Aorta (tissue), 5 donors: ENCODE data around the gene MLLT6. TPM values are rescaled to one million over a fixed set of nuclear protein-coding genes. Genes with fewer than 3 reads are reported as not detected.
A peak's percentile ranks its signal among the peaks of the same experiment; 100 is the strongest.

ENCODE experiments used
- ATAC-seq: fragments of 200-7000 bp; cut with Tn5 transposase; one replicate; pipeline ENCODE4 v1.9.1; 2022; ENCODE audit warnings: moderate library complexity; ENCODE audit not compliant: low FRiP score
- DNase-seq, 2 donors: peaks; one replicate each; pipeline ENCODE4 v3.0.0-alpha.2; 2020
- H3K27ac ChIP-seq, 2 donors: one replicate each; pipeline ENCODE4 v1.5.1; 2013; ENCODE audit warnings: low read length in 2 of 2, mild to moderate bottlenecking in 2 of 2, moderate library complexity in 2 of 2, control low read depth in 1 of 2, inconsistent platforms in 1 of 2, low read depth in 1 of 2
- H3K27me3 ChIP-seq, 2 donors: one replicate each; pipeline ENCODE4 v1.6.1; 2013; ENCODE audit warnings: control low read depth in 1 of 2, low read length in 1 of 2, mild to moderate bottlenecking in 1 of 2, moderate library complexity in 1 of 2; ENCODE audit not compliant: insufficient read depth in 2 of 2, control insufficient read depth in 1 of 2
- H3K36me3 ChIP-seq, 2 donors: one replicate each; pipeline ENCODE4 v1.6.1; 2013; ENCODE audit warnings: control low read depth in 1 of 2, low read length in 1 of 2, mild to moderate bottlenecking in 1 of 2; ENCODE audit not compliant: insufficient read depth in 2 of 2, control insufficient read depth in 1 of 2
- H3K4me1 ChIP-seq, 2 donors: one replicate each; pipeline ENCODE4 v1.6.1; 2013; ENCODE audit warnings: low read length in 2 of 2, control low read depth in 1 of 2, mild to moderate bottlenecking in 1 of 2, moderate library complexity in 1 of 2; ENCODE audit not compliant: insufficient read depth in 2 of 2, control insufficient read depth in 1 of 2
- H3K4me3 ChIP-seq, 2 donors: one replicate each; pipeline ENCODE4 v1.5.1; 2013; ENCODE audit warnings: low read length in 2 of 2, control low read depth in 1 of 2, mild to moderate bottlenecking in 1 of 2
- H3K9me3 ChIP-seq: one replicate; pipeline ENCODE4 v1.6.1; 2013; ENCODE audit warnings: mild to moderate bottlenecking, low read length; ENCODE audit not compliant: control insufficient read depth
- WGBS, 2 donors: extraction: QIAGEN DNeasy Blood & Tissue Kit; methylation state at CpG; one replicate each; pipeline ENCODE4 v1.1.7; 2013; 5-methylcytosine and 5-hydroxymethylcytosine counted together
- intact Hi-C, 2 donors: fragments of 100-400 bp; cut with DNase I; formaldehyde crosslinking; loops; one replicate each; pipeline versions ENCODE4 v1.14.2 to v1.15.0; 2022
- polyA plus RNA-seq, 2 donors: library from polyadenylated mRNA; stranded (reverse); fragments of 200-250 nt; gene quantifications; one replicate each; pipeline ENCODE4 v1.2.3, GENCODE V29; 2013
- total RNA-seq, 2 donors: library from RNA; stranded (reverse); fragmentation: NEBNext Ultra II Directional; extraction: Animal tissue kit (Norgen Biotek cat#: 25700); gene quantifications; one replicate each; pipeline ENCODE4 v1.2.1, GENCODE V29; 2021
- donor health status: healthy with polysubstance abuse.
- donor health status: Bipolar disorder and iron deficiency.
- donor health status: DM: no; HTN: no; CAD: no.
- donor health status: DM: no; HTN: no; CAD: no.
- donor health status: DM: yes; HTN: yes; CAD: no.

Gene MLLT6
- total and polyA plus RNA-seq, 4 donors, result 28.7 to 195 (median 97.1) TPM

DNA sequence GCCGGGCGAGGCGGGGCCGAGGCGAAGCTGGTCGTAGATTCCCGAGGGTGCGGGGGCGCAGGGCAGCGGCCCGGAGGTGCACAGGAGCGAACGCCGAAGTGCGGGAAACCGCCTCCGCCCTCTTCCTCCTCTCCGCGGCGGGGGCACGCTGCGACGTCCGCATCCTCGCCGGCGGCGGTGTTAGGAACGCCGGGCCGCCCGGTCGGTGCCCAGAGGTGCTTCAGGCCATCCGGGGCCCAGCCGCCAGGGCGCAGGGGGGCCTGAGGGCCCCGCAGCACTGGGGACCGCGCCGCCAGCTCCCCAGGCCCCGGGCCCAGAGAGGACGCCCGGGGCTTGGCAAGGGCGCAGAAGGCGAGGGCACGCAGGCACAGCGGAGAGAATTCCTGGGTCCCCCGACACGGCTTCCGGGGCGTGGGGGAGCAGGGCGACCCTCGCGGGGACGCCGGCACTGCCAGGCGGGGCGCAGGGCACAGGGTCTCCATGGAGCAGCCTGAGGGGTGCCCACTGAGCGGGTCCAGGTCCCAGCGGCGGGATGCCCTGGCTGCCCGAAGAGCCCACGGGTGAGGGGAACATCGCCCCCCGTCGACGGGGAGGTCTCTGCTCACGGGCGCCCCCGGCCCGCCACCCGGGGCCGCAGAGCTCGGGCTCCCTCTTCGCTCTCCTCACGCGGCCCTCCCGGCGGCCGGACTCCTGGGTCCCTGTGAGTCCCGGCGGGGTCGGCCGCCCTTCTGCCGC lies 30.9 kb upstream of the MLLT6 start:
- H3K4me3 ChIP-seq, result peak overlapping the region; percentile 4 to 61
- H3K4me1 ChIP-seq, result no peaks in the 10 kb centered on the region
- H3K27me3 ChIP-seq, result no peaks in the 10 kb centered on the region
- 1 to 2% methylated on average over 57 to 85 of the region's 85 CpGs for WGBS, 2 donors
- ATAC-seq (no peak), DNase-seq (peak in 1 of 2 donors; percentile 81)
- no peaks in the 10 kb centered on the region for H3K36me3 ChIP-seq
- intact Hi-C loops, result loop anchor here in 1 of 2 donors (10.0 kb wide), 2 partner anchors 229 to 481 kb away; partner anchors contain the start of gene PLXDC1
- no peaks in the 10 kb centered on the region for H3K9me3 ChIP-seq
- no peak overlapping the region for H3K27ac ChIP-seq

DNA sequence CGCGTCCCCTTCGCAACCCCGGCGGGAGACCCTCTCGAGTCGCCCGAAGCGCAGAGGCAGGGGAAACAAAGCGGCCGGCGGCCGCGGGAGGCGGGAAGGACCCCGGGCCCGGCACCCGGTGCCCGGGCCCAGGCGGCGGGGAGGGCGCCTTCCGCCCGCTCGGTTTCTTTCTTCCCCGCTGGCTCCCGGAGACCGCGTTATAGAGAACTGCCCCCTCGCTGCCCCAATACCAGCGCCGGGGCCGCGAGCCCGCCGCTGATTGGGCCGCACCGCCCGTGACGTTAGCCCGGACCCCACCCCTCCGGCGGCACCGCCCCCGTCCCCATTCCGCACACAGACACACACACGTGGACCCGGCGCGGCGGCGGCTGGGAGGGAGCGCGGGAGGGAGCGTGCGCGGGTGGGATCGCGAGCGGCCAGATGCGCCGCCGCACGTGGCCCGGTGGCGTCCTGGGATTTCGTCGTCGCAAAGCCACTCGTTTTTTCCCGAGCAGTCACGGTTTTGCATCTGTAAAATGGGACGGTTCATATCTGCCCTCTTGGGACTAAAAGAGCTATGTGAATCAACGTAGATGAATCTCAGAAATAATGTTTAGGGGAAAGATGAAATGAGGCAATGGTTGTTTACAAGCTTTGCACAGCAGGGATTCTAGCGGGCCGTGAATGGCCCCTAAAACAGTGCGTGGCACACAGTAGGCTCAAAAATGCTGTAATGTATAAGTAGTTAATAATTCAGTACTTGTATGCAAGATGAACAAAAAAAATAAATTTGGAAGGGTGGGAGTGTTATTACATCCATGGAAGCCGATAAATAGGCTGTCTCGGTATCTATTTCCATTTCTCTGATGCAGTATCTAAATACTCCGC lies 30.1 kb upstream of the MLLT6 start, which contains the start of gene EPOP:
Gene EPOP (minus strand): TSS at position 209 of the 867 bp plus-strand sequence. CDS start 462 bp downstream, outside the sequence.
- WGBS, 2 donors, result 3 to 4% methylated on average over 64 to 80 of the region's 80 CpGs
- no peak within 1 kb of the TSS for H3K27ac ChIP-seq
- H3K4me3 ChIP-seq, result peak within 1 kb of the TSS; percentile 5 to 61
- H3K9me3 ChIP-seq, result no peaks in the 10 kb centered on the region
- ATAC-seq (peak; percentile 92), DNase-seq (peak; percentile 92 to 97)
- no peaks in the 10 kb centered on the region for H3K27me3 ChIP-seq
- intact Hi-C loops, result loop anchor here in 1 of 2 donors (10.0 kb wide), 2 partner anchors 230 to 480 kb away; partner anchors contain the start of gene PLXDC1
- H3K36me3 ChIP-seq, result no peaks in the 10 kb centered on the region
- no peaks in the 10 kb centered on the region for H3K4me1 ChIP-seq

DNA sequence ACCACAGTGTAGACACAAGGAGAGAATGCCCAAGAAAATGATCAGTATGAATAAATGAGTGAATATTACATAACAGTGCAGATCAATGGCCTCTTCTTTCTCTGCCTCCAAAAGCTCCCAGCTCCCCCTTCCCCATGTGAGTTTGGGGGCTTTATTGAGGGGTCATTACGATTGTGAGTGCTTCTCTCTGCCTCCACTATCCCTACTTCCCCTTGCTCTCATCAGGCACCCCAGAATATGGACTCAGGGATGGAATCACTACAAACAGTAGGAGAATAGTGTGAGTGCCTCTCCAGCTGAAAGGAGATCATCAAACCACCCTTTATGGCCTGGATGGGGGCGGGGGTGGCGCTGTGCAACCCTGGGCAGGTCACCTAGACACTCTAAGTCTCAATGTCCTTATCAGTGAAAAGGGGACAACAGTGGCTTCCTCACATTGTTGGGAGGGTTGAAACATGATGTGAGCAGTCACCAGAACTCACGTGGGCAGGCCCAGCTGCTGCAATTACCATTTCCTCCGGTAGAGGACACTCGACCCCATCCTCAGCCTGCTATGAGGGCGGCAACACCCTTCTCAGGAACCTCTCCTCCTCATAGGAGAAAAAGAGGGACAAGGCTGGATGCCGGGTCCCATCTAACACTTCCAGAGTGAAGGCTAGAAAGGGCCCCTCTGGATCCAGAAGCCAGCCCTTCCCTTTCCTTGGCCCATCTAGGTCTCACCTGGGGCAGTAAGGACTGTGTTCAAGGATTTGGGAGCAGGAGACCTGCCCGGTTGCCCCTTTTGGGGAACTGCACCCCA lies 28.2 kb upstream of the MLLT6 start:
- Histone ChIP-seq H3K27ac (no peak overlapping the region), H3K27me3 (no peaks in the 10 kb centered on the region), H3K4me3 (no peak overlapping the region), H3K4me1 (no peaks in the 10 kb centered on the region), H3K9me3 (no peaks in the 10 kb centered on the region), H3K36me3 (no peaks in the 10 kb centered on the region)
- DNase-seq (peak; percentile 86 to 92), ATAC-seq (peak; percentile 84)
- intact Hi-C loops, result loop anchor here (2.0 to 10.0 kb wide), 3 partner anchors 58 to 478 kb away; partner anchors contain the start of gene PLXDC1 (in 1 of the 2)
- 14 to 16% methylated on average over 9 of the region's 9 CpGs for WGBS, 2 donors

DNA sequence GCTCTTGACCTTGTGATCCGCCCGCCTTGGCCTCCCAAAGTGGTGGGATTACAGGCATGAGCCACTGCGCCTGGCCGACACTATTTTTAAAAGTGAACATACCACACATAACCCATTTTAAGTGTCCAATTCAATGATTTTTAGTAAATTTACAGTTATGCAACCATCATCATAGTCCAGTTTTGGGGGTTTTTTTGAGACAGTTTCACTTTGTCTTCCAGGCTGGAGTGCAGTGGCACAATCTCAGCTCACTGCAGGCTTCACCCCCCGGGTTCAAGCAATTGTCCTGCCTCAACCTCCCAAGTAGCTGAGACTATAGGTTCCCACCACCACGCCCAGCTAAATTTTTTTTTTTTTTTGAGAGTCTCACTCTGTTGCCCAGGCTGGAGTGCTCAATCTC lies 27.3 kb upstream of the MLLT6 start:
- Histone ChIP-seq H3K4me3 (no peak overlapping the region), H3K27ac (no peak overlapping the region), H3K27me3 (no peaks in the 10 kb centered on the region), H3K4me1 (no peaks in the 10 kb centered on the region), H3K9me3 (no peaks in the 10 kb centered on the region), H3K36me3 (no peaks in the 10 kb centered on the region)
- DNase-seq, result no peak
- ATAC-seq, result no peak
- 86 to 91% methylated on average over 6 of the region's 6 CpGs for WGBS, 2 donors
- intact Hi-C loops, result loop anchor here (2.0 to 10.0 kb wide), 3 partner anchors 57 to 477 kb away; partner anchors contain the start of gene PLXDC1 (in 1 of the 2)

DNA sequence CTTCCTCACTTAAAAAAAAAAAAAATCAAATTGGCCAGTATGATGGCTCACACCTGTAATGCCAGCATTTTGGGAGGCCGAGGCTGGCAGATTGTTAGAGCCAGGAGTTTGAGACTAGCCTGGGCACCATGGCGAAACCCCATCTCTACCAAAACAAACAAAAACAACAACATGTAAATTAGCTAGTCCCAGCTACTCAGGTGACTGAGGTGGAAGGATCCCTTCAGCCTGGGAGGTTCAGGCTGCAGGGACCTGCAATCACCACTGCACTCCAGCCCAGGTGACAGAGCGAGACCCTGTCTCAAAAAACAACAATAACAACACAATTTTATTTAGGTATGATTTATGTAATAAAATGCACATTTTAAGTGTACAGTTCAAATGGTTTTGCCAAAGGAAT lies 24.0 kb upstream of the MLLT6 start:
- WGBS, 2 donors, result 84 to 87% methylated on average over 3 of the region's 3 CpGs
- H3K4me1 ChIP-seq, result no peaks in the 10 kb centered on the region
- H3K36me3 ChIP-seq, result no peaks in the 10 kb centered on the region
- intact Hi-C loops, result no loop called here
- no peaks in the 10 kb centered on the region for H3K27me3 ChIP-seq
- ATAC-seq (no peak), DNase-seq (no peak)
- H3K27ac ChIP-seq, result no peak overlapping the region
- H3K9me3 ChIP-seq, result no peaks in the 10 kb centered on the region
- no peak overlapping the region for H3K4me3 ChIP-seq

DNA sequence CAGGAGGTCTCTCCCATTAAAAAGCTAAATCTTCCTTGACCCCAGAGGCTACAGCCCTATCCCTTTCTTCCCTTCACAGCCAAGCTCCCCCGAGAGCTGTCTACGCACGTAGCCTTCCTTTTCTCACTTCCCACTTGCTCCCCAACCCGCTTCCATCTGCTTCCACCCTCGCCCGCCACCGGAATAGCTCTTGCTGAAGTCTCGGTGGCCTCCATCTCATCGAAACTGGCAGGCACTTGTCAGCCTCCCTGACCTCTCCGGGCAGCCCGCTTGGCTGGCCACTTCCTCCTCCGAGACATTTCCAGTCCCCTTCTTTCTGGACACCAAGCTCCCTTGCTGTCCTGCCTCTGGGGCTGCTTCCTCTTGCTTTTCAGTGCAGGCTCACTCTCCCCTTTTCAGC lies 19.6 kb upstream of the MLLT6 start:
- intact Hi-C loops, result no loop called here
- no peaks in the 10 kb centered on the region for H3K9me3 ChIP-seq
- H3K36me3 ChIP-seq, result no peaks in the 10 kb centered on the region
- 84 to 85% methylated on average over 12 of the region's 12 CpGs for WGBS, 2 donors
- no peak overlapping the region for H3K4me3 ChIP-seq
- no peaks in the 10 kb centered on the region for H3K4me1 ChIP-seq
- ATAC-seq (no peak), DNase-seq (peak in 1 of 2 donors; percentile 79)
- H3K27me3 ChIP-seq, result no peaks in the 10 kb centered on the region
- H3K27ac ChIP-seq, result no peak overlapping the region

DNA sequence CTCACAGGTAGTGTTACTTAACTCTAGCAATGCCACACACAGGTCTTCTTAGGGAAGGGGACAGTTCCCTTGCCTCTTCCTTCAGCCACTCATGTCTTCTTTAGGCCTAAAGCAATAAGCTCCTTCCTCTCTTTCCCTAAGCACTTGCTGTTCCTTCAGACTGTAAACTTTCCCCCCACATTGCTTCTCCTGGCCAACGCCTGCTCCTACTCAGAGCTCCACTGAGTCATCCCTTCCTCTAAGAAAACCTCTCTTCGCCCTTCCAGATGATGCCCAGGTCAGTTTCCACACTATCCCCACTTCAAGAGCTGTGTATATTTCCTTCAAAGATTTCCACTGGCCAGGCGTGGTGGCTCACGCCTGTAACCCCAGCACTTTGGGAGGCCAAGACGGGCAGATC lies 17.8 kb upstream of the MLLT6 start:
- Histone ChIP-seq H3K27me3 (no peaks in the 10 kb centered on the region), H3K36me3 (no peaks in the 10 kb centered on the region), H3K4me3 (no peak overlapping the region), H3K9me3 (no peaks in the 10 kb centered on the region), H3K4me1 (no peaks in the 10 kb centered on the region), H3K27ac (no peak overlapping the region)
- no peak for ATAC-seq
- WGBS, 2 donors, result 88 to 89% methylated on average over 5 of the region's 5 CpGs
- intact Hi-C loops, result no loop called here
- DNase-seq, result no peak

- Histone ChIP-seq H3K9me3 (no peaks in the 10 kb centered on the region), H3K4me1 (no peaks in the 10 kb centered on the region), H3K27ac (no peak overlapping the region), H3K4me3 (no peak overlapping the region), H3K27me3 (no peaks in the 10 kb centered on the region), H3K36me3 (no peaks in the 10 kb centered on the region)
- intact Hi-C loops, result no loop called here
- ATAC-seq (no peak), DNase-seq (no peak)
- 92 to 95% methylated on average over 4 of the region's 4 CpGs for WGBS, 2 donors
Observed at GRCh38 chr17:38690386-38690785, 14.7 kb upstream of the MLLT6 start.
